Measurements from ENCODE around the gene NFIC. TPM values are rescaled to one million over a fixed set of nuclear protein-coding genes. Genes with fewer than 3 reads are reported as not detected.

Gene NFIC
- total and polyA plus RNA-seq, 2 of the 4 experiments (the other 2 are of a cell fraction), result 21.9 to 32.1 TPM

GRCh38 chr19:3497757-3498520 lies 131.6 kb downstream of the NFIC start:
- intact Hi-C loops (cut with micrococcal nuclease) (no loop called here), in situ Hi-C loops (cut with MboI; ENCODE audit: low sequenced_read_pairs) (loop anchor here (25.0 kb wide), 1 partner anchor 536 kb away; no protein-coding TSS in a partner anchor), dilution Hi-C loops (cut with HindIII; ENCODE audit: low sequenced_read_pairs, unreplicated experiment) (no loop called here)
- H3K18ac ChIP-seq (ENCODE audit: low read depth, low read length), result no peak overlapping the region
- no peak overlapping the region for H2AK5ac ChIP-seq (ENCODE audit: low read depth, low read length)
- H4K91ac ChIP-seq (ENCODE audit: insufficient read depth, low read depth, low read length), result no peak overlapping the region
- H3K9ac ChIP-seq (ENCODE audit: low read depth, low read length), result no peak overlapping the region
- no peak overlapping the region for H3K23ac ChIP-seq (ENCODE audit: low read depth, low read length)
- no peaks in the 10 kb centered on the region for H3K27me3 ChIP-seq (ENCODE audit: control insufficient read depth, insufficient read depth, low read length)
- H3K36me3 ChIP-seq (ENCODE audit: control insufficient read depth, insufficient read depth, low read length), result peaks cover 17% of the 10 kb centered on the region
- no peak overlapping the region for H3K27ac ChIP-seq (ENCODE audit: insufficient read depth, low read length)
- H2BK120ac ChIP-seq (ENCODE audit: low read depth, low read length), result no peak overlapping the region
- H3K56ac ChIP-seq (ENCODE audit: extremely low read depth, insufficient read depth, low read length), result no peak overlapping the region
- H3K4me3 ChIP-seq (ENCODE audit: insufficient read depth, low read depth, low read length), result no peak overlapping the region
- H4K20me1 ChIP-seq (ENCODE audit: insufficient read depth, low read length), result no peaks in the 10 kb centered on the region
- no peak overlapping the region for H3K14ac ChIP-seq (replicated peaks; ENCODE audit: low read depth, low read length)
- BruUV-seq (replicated peaks), result no TSS peak
- H2BK15ac ChIP-seq (ENCODE audit: low read depth, low read length), result no peak overlapping the region
- H3K9me1 ChIP-seq (ENCODE audit: insufficient read depth, low read length), result peaks cover 6% of the 10 kb centered on the region; the same call in 1 of the 2 replicates
- no CpG with 5 or more reads among the region's 5 CpGs for WGBS, 2 experiments (ENCODE audit: extremely low coverage in 2 of 2, insufficient read length in 1 of 2)
- no peak overlapping the region for H2AFZ ChIP-seq (replicated peaks; ENCODE audit: low read length, poor library complexity)
- H3K4me2 ChIP-seq (ENCODE audit: low read depth, low read length), result no peak overlapping the region
- no peak overlapping the region for H4K8ac ChIP-seq (ENCODE audit: low read depth in 2 of 2, low read length in 2 of 2)
- H2BK5ac ChIP-seq (ENCODE audit: low read depth, low read length, poor library complexity, severe bottlenecking), result no peak overlapping the region
- TF ChIP-seq USF2 (IDR thresholded peaks at IDR 0.05; ENCODE audit: low read depth, low read length) (no peak), RAD21 (IDR thresholded peaks at IDR 0.05; ENCODE audit: low read length) (no peak), FOS (IDR thresholded peaks at IDR 0.05; ENCODE audit: low read depth, low read length) (no peak), RFX5 (IDR thresholded peaks at IDR 0.05; ENCODE audit: low read depth, low read length) (no peak), POLR2A (IDR thresholded peaks at IDR 0.05; ENCODE audit: low read depth, low read length) (no peak), BHLHE40 (IDR thresholded peaks at IDR 0.05; ENCODE audit: low read depth, low read length) (no peak), CTCF (conservative IDR thresholded peaks at IDR 0.05; ENCODE audit: low read depth, low read length) (no peak), MAZ (IDR thresholded peaks at IDR 0.05; ENCODE audit: borderline replicate concordance, low read depth, low read length) (no peak), NFE2L2 (IDR thresholded peaks at IDR 0.05; ENCODE audit: low read depth, low read length) (no peak), CHD1 (IDR thresholded peaks at IDR 0.05; ENCODE audit: low read depth, low read length) (no peak), MXI1 (IDR thresholded peaks at IDR 0.05; ENCODE audit: borderline replicate concordance, low read depth, low read length) (no peak), CEBPB (IDR thresholded peaks at IDR 0.05; ENCODE audit: low read depth, low read length) (no peak), ELK1 (IDR thresholded peaks at IDR 0.05; ENCODE audit: borderline replicate concordance, low read depth, low read length) (no peak)
- peaks cover 8 to 40% of the 10 kb centered on the region in 2 experiments; a peak in 3 of 4 replicates for H3K79me1 ChIP-seq (ENCODE audit: low read depth in 1 of 2, low read length in 2 of 2)
- no peaks in the 10 kb centered on the region for H3K9me3 ChIP-seq (ENCODE audit: control insufficient read depth, insufficient read depth, low read length)
- H2BK20ac ChIP-seq (ENCODE audit: low read depth, low read length), result no peak overlapping the region
- ChIA-PET CTCF (no interaction called here), POLR2A (ENCODE audit: unreplicated experiment) (no interaction called here)
- no peak overlapping the region for H4K5ac ChIP-seq (ENCODE audit: low read depth, low read length)
- no peak overlapping the region for H2AK9ac ChIP-seq (replicated peaks; ENCODE audit: low read depth, low read length, poor library complexity)
- no peak for DNase-seq
- no peak for ATAC-seq (ENCODE audit: low read depth)
- H3K4ac ChIP-seq (ENCODE audit: low read depth, low read length), result no peak overlapping the region
- no peaks in the 10 kb centered on the region for H3K4me1 ChIP-seq (ENCODE audit: control insufficient read depth, insufficient read depth, low read length)
